GM10266 (cell line): Measurements from ENCODE around the gene PLXNA4.

Source experiments
- DNase-seq: peaks from one replicate; pipeline ENCODE4 v3.0.0; 2012; ENCODE audit errors: extremely low spot score
- TF ChIP-seq, protein P1 (sequence below): IDR thresholded peaks from 2 replicates; pipeline ENCODE4 v1.5.1; 2012; ENCODE audit warnings: mild to moderate bottlenecking, low read depth; ENCODE audit not compliant: control insufficient read depth, insufficient read depth; ENCODE audit errors: missing control alignments

The PLXNA4 gene

DNA sequence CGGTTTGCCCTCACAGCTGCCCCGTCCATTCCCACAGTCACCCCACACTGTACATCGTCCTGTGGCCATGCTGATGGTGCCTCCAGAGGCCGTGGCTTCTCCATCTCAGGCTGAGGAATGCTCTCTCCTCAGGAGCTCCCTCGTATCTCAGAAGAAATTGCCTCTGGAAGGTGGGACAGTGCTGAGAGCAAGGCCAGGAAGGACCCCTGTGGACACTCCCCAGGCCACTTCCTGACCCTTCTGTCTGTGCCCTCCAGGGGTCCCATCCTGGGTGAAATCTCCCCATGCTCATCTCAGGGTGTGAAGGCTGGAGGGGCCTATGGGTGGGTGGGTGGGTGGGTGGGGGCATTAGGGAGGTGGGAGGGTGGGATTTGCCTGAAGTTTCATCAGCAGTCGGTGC, 454.3 kb downstream of the PLXNA4 start:
- TF ChIP-seq, protein P1, sequence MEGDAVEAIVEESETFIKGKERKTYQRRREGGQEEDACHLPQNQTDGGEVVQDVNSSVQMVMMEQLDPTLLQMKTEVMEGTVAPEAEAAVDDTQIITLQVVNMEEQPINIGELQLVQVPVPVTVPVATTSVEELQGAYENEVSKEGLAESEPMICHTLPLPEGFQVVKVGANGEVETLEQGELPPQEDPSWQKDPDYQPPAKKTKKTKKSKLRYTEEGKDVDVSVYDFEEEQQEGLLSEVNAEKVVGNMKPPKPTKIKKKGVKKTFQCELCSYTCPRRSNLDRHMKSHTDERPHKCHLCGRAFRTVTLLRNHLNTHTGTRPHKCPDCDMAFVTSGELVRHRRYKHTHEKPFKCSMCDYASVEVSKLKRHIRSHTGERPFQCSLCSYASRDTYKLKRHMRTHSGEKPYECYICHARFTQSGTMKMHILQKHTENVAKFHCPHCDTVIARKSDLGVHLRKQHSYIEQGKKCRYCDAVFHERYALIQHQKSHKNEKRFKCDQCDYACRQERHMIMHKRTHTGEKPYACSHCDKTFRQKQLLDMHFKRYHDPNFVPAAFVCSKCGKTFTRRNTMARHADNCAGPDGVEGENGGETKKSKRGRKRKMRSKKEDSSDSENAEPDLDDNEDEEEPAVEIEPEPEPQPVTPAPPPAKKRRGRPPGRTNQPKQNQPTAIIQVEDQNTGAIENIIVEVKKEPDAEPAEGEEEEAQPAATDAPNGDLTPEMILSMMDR = no peak
- DNase-seq = no peak

DNA sequence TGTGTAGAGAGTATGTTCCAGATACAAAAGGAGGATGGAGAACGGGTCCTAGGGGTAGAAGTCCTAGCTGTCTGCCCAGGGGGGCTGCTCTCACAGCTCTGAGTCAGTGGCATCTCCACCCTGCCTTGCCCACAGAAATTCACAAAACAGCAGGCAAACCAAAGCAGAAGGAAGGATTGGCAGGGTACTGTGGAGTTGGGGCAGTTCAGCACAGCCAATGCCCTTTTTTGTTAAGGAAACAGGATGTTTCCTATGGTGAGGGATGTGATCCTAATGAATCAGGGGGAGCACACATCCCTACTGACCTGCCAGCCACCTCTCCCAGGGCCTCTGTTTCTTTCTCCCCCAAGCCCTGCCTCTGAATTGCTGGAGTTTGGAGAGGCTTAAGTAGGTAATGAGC, 457.6 kb downstream of the PLXNA4 start:
- DNase-seq = no peak
- TF ChIP-seq, protein P1 = no peak

DNA sequence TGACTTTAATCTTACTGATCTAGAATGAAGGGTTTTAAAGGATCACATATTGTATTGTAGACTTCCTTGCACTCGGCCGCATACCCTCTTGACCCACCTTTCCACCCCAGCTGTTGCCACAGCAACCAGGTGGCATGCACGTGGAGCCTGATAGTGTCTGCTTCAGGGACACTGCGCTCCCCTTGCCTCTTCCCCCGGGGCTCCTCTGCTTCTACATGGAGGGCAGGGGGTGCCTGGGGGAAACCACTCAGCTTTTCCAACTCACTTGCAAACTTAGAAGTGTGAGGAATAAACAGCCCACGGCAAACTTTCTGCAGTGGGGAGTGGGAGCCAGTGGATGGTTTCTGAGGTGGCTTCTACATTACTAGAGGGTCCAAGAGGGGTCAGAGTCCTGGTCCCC, 458.6 kb downstream of the PLXNA4 start:
- DNase-seq = no peak
- TF ChIP-seq, protein P1 = no peak

DNA sequence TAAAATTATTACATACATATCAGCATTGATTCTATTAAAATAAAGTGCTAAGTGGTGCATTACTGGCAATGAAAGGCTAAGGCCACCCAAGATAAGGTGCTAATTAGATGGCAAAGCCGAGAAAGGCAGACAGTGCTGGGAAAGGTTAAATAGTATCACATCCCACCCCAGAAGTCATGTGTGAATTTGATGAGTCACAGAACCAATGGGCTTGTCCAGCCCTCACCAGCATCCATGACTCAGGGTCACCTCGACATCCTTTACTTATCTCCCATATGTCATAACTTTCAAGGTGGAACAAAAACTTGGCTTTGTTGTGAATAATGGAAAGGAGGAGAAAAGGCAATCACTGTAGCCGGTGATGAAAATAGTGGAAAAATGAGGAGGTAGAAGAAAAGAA, 459.1 kb downstream of the PLXNA4 start:
- TF ChIP-seq, protein P1 = no peak
- no peak for DNase-seq

DNA sequence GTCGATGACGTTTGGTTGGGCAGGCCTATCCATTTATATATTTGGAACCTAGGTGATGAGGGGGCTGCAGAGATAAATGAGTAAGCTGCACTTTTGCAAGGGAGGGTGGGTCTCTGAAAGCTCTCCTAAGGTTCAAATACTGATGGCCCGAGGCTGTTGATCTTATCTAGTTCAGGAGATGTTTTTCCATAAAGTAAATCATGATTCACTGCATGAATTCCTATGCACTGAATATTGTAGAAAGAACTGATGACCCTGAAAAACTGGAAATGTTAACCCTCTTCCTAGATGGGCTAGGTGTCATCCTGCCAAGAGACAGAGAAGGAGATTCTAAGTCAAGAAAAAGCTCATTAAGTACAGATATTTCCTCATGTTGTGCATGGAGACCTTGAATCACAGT, 459.9 kb downstream of the PLXNA4 start:
- TF ChIP-seq, protein P1 = no peak
- no peak for DNase-seq

DNA sequence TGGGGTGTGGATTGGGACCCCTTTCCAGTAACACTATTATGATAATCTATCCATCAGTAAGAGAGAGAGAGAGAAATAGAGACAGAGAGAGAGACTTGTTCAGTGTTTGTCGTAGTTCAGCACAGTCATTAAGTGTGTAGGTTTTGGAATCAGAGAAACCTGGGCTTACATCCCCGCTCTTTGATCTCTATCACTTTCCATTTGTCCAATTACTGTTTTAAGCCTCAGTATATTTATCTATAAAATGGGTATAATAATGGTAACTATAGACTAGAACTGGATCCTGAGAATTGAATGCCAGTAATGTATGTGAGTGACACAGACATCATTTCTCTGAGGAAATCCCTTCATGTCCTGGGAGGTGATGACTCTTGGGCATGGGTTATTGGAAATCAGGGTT, 460.5 kb downstream of the PLXNA4 start:
- TF ChIP-seq, protein P1 = no peak
- no peak for DNase-seq

DNA sequence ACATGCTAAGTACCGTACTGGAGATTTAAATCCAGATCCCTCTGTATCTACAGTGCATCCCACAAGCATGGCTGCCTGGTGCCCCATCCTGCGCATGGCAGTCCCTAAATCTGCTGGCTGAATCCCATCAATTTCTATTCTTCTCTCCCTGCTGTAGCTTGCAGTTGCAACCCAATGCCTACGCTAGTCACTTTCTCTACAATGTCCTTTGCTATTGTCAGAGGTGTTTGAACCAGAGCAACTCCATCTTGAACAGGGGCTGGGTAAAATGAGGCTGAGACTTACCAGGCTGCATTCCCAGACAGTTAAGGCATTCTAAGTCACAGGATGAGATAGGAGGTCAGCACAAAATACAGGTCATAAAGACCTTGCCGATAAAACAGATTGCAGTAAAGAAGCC, 461.2 kb downstream of the PLXNA4 start:
- TF ChIP-seq, protein P1 = no peak
- no peak for DNase-seq
